ENCODE measurements around the gene EDAR.

DNA sequence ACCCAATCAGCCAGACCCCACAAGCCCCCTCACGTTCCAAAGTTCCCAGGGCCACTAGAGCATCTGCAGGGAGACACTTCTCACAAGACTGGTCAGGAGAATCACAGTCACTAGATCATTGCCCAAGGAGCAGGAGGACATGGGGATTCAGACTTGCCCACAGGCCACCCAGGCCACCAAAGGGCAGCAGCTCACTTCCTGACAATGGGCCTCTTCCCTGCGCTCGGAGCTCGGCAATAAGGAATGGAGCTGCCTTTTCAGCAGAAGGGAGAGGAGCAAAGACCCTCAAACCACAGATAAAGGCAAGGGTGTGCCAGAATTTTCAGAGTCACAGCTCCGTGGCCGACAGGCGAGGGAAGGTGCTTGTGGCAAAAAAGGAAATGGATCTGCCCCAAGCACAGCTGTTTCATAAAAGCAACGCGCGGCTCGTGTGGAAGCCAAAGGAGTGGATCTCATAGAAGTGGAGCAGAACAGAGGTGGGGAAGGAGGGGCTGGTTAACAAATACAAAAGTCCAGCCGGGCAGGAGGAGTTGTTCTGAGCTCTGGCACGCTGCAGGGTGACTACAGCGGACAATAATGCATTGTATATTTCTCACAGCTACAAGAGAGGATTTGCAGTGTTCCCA lies 72.1 kb downstream of the EDAR start:
- no peak for TF ChIP-seq POLR2AphosphoS5 (IDR thresholded peaks at IDR 0.05)
- TF ChIP-seq, protein P1, sequence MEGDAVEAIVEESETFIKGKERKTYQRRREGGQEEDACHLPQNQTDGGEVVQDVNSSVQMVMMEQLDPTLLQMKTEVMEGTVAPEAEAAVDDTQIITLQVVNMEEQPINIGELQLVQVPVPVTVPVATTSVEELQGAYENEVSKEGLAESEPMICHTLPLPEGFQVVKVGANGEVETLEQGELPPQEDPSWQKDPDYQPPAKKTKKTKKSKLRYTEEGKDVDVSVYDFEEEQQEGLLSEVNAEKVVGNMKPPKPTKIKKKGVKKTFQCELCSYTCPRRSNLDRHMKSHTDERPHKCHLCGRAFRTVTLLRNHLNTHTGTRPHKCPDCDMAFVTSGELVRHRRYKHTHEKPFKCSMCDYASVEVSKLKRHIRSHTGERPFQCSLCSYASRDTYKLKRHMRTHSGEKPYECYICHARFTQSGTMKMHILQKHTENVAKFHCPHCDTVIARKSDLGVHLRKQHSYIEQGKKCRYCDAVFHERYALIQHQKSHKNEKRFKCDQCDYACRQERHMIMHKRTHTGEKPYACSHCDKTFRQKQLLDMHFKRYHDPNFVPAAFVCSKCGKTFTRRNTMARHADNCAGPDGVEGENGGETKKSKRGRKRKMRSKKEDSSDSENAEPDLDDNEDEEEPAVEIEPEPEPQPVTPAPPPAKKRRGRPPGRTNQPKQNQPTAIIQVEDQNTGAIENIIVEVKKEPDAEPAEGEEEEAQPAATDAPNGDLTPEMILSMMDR (IDR thresholded peaks at IDR 0.05): no peak
- TF ChIP-seq POLR2A (IDR thresholded peaks at IDR 0.05): no peak
- no peak for TF ChIP-seq EP300 (IDR thresholded peaks at IDR 0.05)

Data from sigmoid colon (tissue), 4 donors.